Cardiac muscle cell (in vitro differentiated cells and primary cell): ENCODE measurements around the gene RTL9. TPM values are rescaled to one million over a fixed set of nuclear protein-coding genes. Genes with fewer than 3 reads are reported as not detected.
"Not testable (repeated sequence)": the region's sequence is repeated elsewhere in the genome, so short reads cannot be mapped to it uniquely, and the experiment has no call there.

Experiments used
- DNase-seq, 2 donors: peaks; one replicate each; pipeline versions ENCODE4 v3.0.0 to v3.0.0-alpha.2; 2010 to 2017; ENCODE audit warnings: low read depth in 1 of 2, low spot score in 1 of 2
- H3K27ac ChIP-seq: fragments of 200-600 bp; sonication (generic); 2 replicates; pipeline ENCODE4 v1.5.1; 2016
- H3K27me3 ChIP-seq: fragments of 200-600 bp; sonication (generic); 2 replicates; pipeline ENCODE4 v1.6.0; 2016; ENCODE audit warnings: control low read depth
- H3K36me3 ChIP-seq: fragments of 200-600 bp; sonication (generic); 2 replicates; pipeline ENCODE4 v1.5.1; 2016; ENCODE audit warnings: control low read depth
- H3K4me1 ChIP-seq: fragments of 200-600 bp; sonication (generic); 2 replicates; pipeline ENCODE4 v1.8.1; 2017; ENCODE audit warnings: low read depth, mild to moderate bottlenecking, mixed run types
- H3K4me3 ChIP-seq: fragments of 200-600 bp; sonication (generic); 2 replicates; pipeline ENCODE4 v1.5.1; 2016; ENCODE audit warnings: mild to moderate bottlenecking
- H3K9me3 ChIP-seq: fragments of 200-600 bp; sonication (generic); 2 replicates; pipeline ENCODE4 v1.5.1; 2017; ENCODE audit warnings: low read depth, mild to moderate bottlenecking, control low read depth
- polyA plus RNA-seq: library from polyadenylated mRNA; unstranded; fragments of >200 nt; fragmentation: Nextera tagmentation; extraction: Ambion mirVana; gene quantifications from 2 replicates; pipeline ENCODE4 v1.2.1, GENCODE V29; 2016
- total RNA-seq: library from RNA; depleted of rRNA; stranded (reverse); fragments of >200 nt; gene quantifications from 2 replicates; pipeline ENCODE4 v1.2.3, GENCODE V29; 2016
- TF ChIP-seq, protein P1 (sequence below): IDR thresholded peaks from 2 replicates; pipeline ENCODE4 v1.5.1; 2012; ENCODE audit warnings: low read depth, mild to moderate bottlenecking, low read length

RTL9 gene
- total and polyA plus RNA-seq, 2 experiments from 2014 or later = 0.88 to 1.4 TPM

DNA sequence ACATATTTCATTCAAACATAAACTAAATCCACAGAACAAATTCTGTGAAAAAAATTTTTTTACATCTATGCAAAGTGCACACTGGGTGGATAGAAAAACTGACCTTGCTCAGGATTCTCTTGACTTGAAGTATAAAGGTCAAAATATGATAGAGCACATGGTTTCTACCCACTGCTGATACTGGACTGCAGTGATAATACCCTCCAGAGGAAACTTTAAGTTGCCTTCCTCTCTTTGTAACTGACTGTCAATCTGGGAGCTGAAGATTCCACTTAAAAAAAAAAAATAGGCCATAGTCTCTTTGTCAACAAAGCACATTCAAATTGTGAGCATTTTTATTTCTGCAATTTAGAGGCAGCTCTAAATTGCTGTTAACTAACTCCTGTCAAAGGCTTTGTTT lies 37.6 kb upstream of the RTL9 start:
- Histone ChIP-seq H3K4me1 (no peaks in the 10 kb centered on the region), H3K36me3 (no peaks in the 10 kb centered on the region), H3K27me3 (no peaks in the 10 kb centered on the region), H3K27ac (no peak overlapping the region), H3K9me3 (no peaks in the 10 kb centered on the region), H3K4me3 (no peak overlapping the region)
- DNase-seq = no peak
- TF ChIP-seq, protein P1, sequence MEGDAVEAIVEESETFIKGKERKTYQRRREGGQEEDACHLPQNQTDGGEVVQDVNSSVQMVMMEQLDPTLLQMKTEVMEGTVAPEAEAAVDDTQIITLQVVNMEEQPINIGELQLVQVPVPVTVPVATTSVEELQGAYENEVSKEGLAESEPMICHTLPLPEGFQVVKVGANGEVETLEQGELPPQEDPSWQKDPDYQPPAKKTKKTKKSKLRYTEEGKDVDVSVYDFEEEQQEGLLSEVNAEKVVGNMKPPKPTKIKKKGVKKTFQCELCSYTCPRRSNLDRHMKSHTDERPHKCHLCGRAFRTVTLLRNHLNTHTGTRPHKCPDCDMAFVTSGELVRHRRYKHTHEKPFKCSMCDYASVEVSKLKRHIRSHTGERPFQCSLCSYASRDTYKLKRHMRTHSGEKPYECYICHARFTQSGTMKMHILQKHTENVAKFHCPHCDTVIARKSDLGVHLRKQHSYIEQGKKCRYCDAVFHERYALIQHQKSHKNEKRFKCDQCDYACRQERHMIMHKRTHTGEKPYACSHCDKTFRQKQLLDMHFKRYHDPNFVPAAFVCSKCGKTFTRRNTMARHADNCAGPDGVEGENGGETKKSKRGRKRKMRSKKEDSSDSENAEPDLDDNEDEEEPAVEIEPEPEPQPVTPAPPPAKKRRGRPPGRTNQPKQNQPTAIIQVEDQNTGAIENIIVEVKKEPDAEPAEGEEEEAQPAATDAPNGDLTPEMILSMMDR = no peak

DNA sequence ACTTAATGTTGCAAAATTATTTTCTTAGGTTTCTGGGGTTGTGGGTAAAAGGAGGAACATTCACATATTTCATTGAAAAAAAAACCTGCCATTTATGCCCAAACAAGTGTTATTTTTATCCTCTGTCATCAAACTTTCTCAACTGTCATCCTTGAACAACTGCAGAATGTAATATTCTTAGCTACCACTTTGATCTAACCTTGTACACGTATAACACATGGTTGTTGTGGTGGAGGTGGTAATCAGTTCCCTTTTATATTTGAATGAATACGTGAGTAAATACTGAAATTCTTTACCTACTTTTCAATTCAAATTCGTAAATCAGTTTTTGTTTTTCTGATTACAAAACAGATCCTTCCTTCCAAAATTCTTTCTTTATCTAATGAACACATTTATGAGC lies 37.0 kb upstream of the RTL9 start:
- no peak overlapping the region for H3K4me3 ChIP-seq
- TF ChIP-seq, protein P1 = no peak
- H3K27ac ChIP-seq = no peak overlapping the region
- no peaks in the 10 kb centered on the region for H3K9me3 ChIP-seq
- no peaks in the 10 kb centered on the region for H3K36me3 ChIP-seq
- no peaks in the 10 kb centered on the region for H3K4me1 ChIP-seq
- H3K27me3 ChIP-seq = no peaks in the 10 kb centered on the region
- DNase-seq = no peak

DNA sequence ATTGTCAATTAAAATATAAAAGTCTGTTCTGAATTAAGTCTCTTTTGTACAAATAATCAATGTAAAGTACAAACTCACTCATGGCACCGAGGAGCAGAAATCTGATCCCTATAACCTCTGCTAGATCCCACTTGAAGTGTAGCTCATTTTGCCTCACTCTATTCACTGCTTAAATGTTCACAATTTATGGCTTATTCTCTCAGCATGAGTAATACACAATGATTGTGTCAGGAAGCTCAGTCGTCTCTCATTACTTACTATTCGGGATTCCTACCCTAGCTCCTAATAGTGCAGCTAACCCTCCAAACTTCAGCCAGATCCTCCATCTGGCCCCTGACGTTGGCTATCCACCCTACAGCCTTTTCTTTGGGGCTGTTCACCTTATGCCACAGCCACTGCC lies 36.0 kb upstream of the RTL9 start:
- H3K4me3 ChIP-seq = no peak overlapping the region
- no peaks in the 10 kb centered on the region for H3K9me3 ChIP-seq
- H3K4me1 ChIP-seq = no peaks in the 10 kb centered on the region
- H3K27ac ChIP-seq = no peak overlapping the region
- DNase-seq = no peak
- H3K27me3 ChIP-seq = no peaks in the 10 kb centered on the region
- TF ChIP-seq, protein P1 = no peak
- H3K36me3 ChIP-seq = no peaks in the 10 kb centered on the region

DNA sequence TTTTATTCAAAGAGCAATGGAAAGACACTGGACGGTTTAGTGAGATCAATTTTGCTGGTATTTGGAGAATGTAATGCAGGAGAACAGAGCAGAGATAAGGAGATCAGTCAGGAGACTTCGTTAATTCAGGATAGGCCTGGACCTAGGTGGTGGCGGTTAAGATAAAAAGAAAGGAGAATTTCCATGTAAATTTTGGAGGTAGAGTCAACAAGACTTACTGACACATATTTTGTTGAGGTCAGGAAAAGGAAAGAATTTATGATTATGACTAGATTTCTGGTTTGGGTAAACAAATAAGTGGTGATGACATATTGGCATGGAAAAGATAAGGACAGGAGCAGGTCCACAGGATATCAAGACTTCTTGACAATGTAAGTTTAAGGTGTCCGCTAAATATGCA lies 31.9 kb upstream of the RTL9 start:
- Histone ChIP-seq H3K4me3 (no peak overlapping the region), H3K27ac (no peak overlapping the region), H3K4me1 (no peaks in the 10 kb centered on the region), H3K36me3 (no peaks in the 10 kb centered on the region), H3K27me3 (no peaks in the 10 kb centered on the region), H3K9me3 (no peaks in the 10 kb centered on the region)
- TF ChIP-seq, protein P1 = no peak
- no peak for DNase-seq

DNA sequence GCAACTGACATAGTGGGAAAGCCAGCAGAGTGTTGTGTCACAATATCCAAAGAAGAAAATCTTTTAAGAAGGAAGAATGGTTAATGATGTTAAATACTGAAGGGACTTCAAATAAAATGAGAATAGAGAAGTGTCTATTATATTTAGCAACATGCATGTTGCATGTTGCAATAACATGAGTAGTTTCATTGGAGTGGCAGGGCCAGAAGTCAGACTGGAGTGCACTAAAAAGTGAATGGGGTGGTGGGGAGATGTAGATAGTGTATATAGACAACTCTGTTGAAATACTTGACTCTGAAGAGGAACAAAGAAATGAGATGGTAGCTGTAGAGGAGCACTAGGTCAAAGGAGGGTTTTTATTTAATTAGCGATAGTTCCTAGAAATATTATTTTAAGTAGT lies 31.3 kb upstream of the RTL9 start:
- no peak overlapping the region for H3K27ac ChIP-seq

DNA sequence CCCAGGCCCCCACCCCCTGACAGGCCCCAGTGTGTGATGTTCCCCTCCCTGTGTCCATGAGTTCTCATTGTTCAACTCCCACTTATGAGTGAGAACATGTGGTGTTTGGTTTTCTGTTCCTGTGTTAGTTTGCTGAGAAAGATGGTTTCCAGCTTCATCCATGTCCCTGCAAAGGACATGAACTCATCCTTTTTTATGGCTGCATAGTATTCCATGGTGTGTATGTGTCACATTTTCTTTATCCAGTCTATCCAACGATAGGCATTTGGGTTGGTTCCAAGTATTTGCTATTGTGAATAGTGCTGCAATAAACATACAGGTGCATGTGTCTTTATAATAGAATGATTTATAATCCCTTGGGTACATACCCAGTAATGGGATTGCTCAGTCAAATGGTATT lies 30.0 kb upstream of the RTL9 start:
- not testable (repeated sequence) for H3K4me3 ChIP-seq, DNase-seq, H3K36me3 ChIP-seq, H3K9me3 ChIP-seq, H3K27ac ChIP-seq, H3K4me1 ChIP-seq, H3K27me3 ChIP-seq

More for the DNA sequence above, 31.3 kb upstream of the RTL9 start:
- H3K4me1 ChIP-seq = no peaks in the 10 kb centered on the region
- TF ChIP-seq, protein P1 = no peak
- no peak for DNase-seq
- no peaks in the 10 kb centered on the region for H3K9me3 ChIP-seq
- H3K4me3 ChIP-seq = no peak overlapping the region
- no peaks in the 10 kb centered on the region for H3K27me3 ChIP-seq
- H3K36me3 ChIP-seq = no peaks in the 10 kb centered on the region
